Muscle of leg (tissue), 11 donors: ENCODE measurements around the gene OSR1. TPM values are rescaled to one million over a fixed set of nuclear protein-coding genes. Genes with fewer than 3 reads are reported as not detected.
A peak's percentile ranks its signal among the peaks of the same experiment; 100 is the strongest.

Experiments
- DNase-seq: peaks from one replicate; pipeline ENCODE4 v3.0.0; 2013
- H3K27ac ChIP-seq: one replicate; pipeline ENCODE4 v1.5.1; 2013; ENCODE audit warnings: mild to moderate bottlenecking, low read length, control low read depth
- H3K27me3 ChIP-seq: one replicate; pipeline ENCODE4 v1.6.1; 2013; ENCODE audit warnings: low read length; ENCODE audit not compliant: control insufficient read depth, insufficient read depth
- H3K36me3 ChIP-seq: one replicate; pipeline ENCODE4 v1.6.1; 2013; ENCODE audit warnings: low read length; ENCODE audit not compliant: control insufficient read depth, insufficient read depth
- H3K4me1 ChIP-seq: one replicate; pipeline ENCODE4 v1.6.1; 2013; ENCODE audit warnings: low read length; ENCODE audit not compliant: control insufficient read depth, insufficient read depth
- H3K4me3 ChIP-seq: one replicate; pipeline ENCODE4 v1.5.1; 2013; ENCODE audit warnings: low read length, control low read depth
- H3K9me3 ChIP-seq: replicated peaks from 2 replicates; pipeline ENCODE4 v1.6.1; 2013; ENCODE audit warnings: low read depth, low read length; ENCODE audit not compliant: control insufficient read depth
- WGBS: methylation state at CpG from one replicate; pipeline ENCODE4 v1.1.5; 2013; ENCODE audit warnings: missing lambda C conversion rate; ENCODE audit not compliant: insufficient coverage; 5-methylcytosine and 5-hydroxymethylcytosine counted together
- polyA plus RNA-seq, 8 donors: library from polyadenylated mRNA; unstranded; fragments of 120-200 nt; gene quantifications; one replicate each; pipeline versions ENCODE4 v1.2.1 to v1.2.3, GENCODE V29; 2013; ENCODE audit warnings: inconsistent platforms in 1 of 8, low replicate concordance in 1 of 8; ENCODE audit not compliant: insufficient read length in 8 of 8, insufficient read depth in 1 of 8
- total RNA-seq: library from RNA; stranded (reverse); fragments of 120-200 nt; gene quantifications from one replicate; pipeline ENCODE4 v1.2.4, GENCODE V29; 2013

OSR1 gene
- total and polyA plus RNA-seq, 9 donors: 11.6 to 37.4 (median 21.6) TPM

GRCh38 chr2:19369341-19369955 is 11.0 kb upstream of the OSR1 start:
- Histone ChIP-seq H3K27ac (no peak overlapping the region), H3K9me3 (no peaks in the 10 kb centered on the region), H3K27me3 (peaks cover 8% of the 10 kb centered on the region), H3K36me3 (no peaks in the 10 kb centered on the region), H3K4me1 (no peaks in the 10 kb centered on the region), H3K4me3 (no peak overlapping the region)
- no peak for DNase-seq
- WGBS: 71% methylated on average over 1 of the region's 2 CpGs

DNA sequence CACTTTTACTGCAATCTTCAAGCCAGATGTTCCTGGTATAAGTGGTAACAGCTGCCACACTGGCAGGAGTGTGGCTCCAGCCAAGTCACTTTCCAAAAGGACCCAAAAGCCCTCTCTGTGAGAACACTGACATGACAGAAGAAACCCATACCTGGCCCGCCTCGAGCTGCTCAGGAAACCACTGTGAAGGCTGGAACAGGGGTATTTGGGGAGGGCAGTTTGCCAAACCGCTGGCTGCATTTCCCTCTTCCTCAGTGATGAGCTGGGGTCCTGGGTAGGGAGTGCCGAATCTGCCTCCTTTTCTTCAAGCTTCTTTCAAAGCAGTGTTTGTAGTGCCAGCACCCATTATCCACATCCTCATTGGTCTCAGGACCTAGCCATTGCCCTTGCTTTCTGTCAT is 10.3 kb upstream of the OSR1 start:
- no peaks in the 10 kb centered on the region for H3K4me1 ChIP-seq
- no peak overlapping the region for H3K4me3 ChIP-seq
- H3K27ac ChIP-seq: no peak overlapping the region
- peaks cover 14% of the 10 kb centered on the region for H3K27me3 ChIP-seq
- no peaks in the 10 kb centered on the region for H3K36me3 ChIP-seq
- H3K9me3 ChIP-seq: no peaks in the 10 kb centered on the region
- no peak for DNase-seq
- no CpG with 5 or more reads among the region's 4 CpGs for WGBS

GRCh38 chr2:19367326-19367725 is 8.9 kb upstream of the OSR1 start:
- H3K4me3 ChIP-seq: no peak overlapping the region
- DNase-seq: no peak
- peaks cover 22% of the 10 kb centered on the region for H3K27me3 ChIP-seq
- no peaks in the 10 kb centered on the region for H3K9me3 ChIP-seq
- WGBS: 83% methylated on average over 4 of the region's 5 CpGs
- H3K27ac ChIP-seq: no peak overlapping the region
- no peaks in the 10 kb centered on the region for H3K36me3 ChIP-seq
- peaks cover 5% of the 10 kb centered on the region for H3K4me1 ChIP-seq

DNA sequence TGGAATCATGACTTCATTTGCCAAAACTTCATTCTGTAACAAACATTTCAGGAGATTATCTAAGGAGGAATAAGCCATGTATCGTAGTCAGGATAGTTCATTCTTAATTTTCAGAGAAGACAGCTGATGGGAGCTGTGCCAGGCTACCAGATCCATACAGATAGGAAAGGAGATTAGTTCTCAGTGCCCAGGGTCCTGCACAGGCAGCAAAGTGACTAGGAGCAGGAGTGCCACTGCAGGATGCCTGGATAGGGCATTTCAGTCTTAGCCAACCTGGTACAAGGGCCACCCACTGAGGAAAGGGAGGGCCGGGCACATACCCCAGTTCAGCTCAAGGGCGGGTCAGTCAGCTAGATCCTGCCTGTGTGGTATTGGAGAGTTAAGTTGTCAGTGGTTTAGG is 6.7 kb upstream of the OSR1 start:
- 81% methylated on average over 2 of the region's 3 CpGs for WGBS
- H3K4me1 ChIP-seq: peaks cover 20% of the 10 kb centered on the region
- no peak overlapping the region for H3K4me3 ChIP-seq
- no peak for DNase-seq
- no peaks in the 10 kb centered on the region for H3K9me3 ChIP-seq
- H3K36me3 ChIP-seq: no peaks in the 10 kb centered on the region
- H3K27ac ChIP-seq: no peak overlapping the region
- H3K27me3 ChIP-seq: peaks cover 43% of the 10 kb centered on the region

DNA sequence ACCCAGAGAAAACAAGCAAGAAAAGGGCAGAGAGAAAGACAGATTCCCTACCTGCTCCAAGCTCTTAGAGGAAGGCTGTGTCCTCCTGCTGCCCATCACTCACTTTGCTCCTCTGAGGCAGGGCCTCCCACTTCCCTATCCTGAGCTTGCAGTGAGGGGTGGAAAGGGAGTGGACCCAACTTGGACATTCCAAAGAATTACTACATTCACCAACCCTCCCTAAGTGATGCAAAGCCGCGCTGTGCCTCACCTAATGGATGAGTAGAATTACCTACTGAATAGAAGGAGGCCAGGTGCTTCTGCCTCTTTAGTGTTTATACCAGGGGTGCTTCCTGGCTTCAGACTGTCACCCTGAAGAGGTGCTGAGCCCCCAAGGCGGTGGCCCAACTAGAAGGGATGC is 5.6 kb upstream of the OSR1 start:
- WGBS: 67% methylated on average over 1 of the region's 3 CpGs
- H3K36me3 ChIP-seq: no peaks in the 10 kb centered on the region
- no peaks in the 10 kb centered on the region for H3K9me3 ChIP-seq
- no peak overlapping the region for H3K4me3 ChIP-seq
- no peak overlapping the region for H3K27ac ChIP-seq
- H3K4me1 ChIP-seq: peaks cover 25% of the 10 kb centered on the region
- no peak for DNase-seq
- H3K27me3 ChIP-seq: peaks cover 54% of the 10 kb centered on the region

DNA sequence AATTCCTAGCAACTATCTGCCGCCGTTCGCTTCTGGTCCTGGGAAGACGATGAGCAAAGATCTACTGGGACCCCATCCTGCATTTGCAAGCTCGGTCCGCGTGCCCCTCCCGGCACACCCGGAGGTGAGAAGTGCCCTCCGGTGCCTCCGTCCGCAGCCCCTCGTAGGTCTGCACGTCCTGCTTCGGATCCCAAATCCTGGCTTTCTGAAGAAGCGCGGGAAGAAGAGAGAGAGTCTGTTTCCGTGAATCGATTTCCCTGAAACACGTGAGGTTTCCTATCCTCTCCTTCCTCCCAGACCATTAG is 5.0 kb upstream of the OSR1 start:
- peaks cover 59% of the 10 kb centered on the region for H3K27me3 ChIP-seq
- no peaks in the 10 kb centered on the region for H3K9me3 ChIP-seq
- DNase-seq: no peak
- peaks cover 29% of the 10 kb centered on the region for H3K4me1 ChIP-seq
- WGBS: 1% methylated on average over 17 of the region's 20 CpGs
- H3K27ac ChIP-seq: peak overlapping the region; percentile 86
- H3K36me3 ChIP-seq: no peaks in the 10 kb centered on the region
- H3K4me3 ChIP-seq: peak overlapping the region; percentile 79

- H3K27ac ChIP-seq: peak overlapping the region; percentile 86
- peak; percentile 96 for DNase-seq
- peak overlapping the region; percentile 79 for H3K4me3 ChIP-seq
- under 1% methylated on average over 25 of the region's 33 CpGs for WGBS
- no peaks in the 10 kb centered on the region for H3K9me3 ChIP-seq
- H3K4me1 ChIP-seq: peaks cover 32% of the 10 kb centered on the region
- H3K36me3 ChIP-seq: no peaks in the 10 kb centered on the region
- H3K27me3 ChIP-seq: peaks cover 64% of the 10 kb centered on the region
Measured at GRCh38 chr2:19362755-19363473, 4.5 kb upstream of the OSR1 start.

- 4% methylated on average over 4 of the region's 16 CpGs for WGBS
- Histone ChIP-seq H3K4me3 (peak overlapping the region; percentile 79), H3K4me1 (peaks cover 39% of the 10 kb centered on the region), H3K36me3 (no peaks in the 10 kb centered on the region), H3K27ac (peak overlapping the region; percentile 86), H3K9me3 (no peaks in the 10 kb centered on the region), H3K27me3 (peaks cover 69% of the 10 kb centered on the region)
- DNase-seq: peak; percentile 79
Measured at GRCh38 chr2:19362094-19362754, 3.8 kb upstream of the OSR1 start.

DNA sequence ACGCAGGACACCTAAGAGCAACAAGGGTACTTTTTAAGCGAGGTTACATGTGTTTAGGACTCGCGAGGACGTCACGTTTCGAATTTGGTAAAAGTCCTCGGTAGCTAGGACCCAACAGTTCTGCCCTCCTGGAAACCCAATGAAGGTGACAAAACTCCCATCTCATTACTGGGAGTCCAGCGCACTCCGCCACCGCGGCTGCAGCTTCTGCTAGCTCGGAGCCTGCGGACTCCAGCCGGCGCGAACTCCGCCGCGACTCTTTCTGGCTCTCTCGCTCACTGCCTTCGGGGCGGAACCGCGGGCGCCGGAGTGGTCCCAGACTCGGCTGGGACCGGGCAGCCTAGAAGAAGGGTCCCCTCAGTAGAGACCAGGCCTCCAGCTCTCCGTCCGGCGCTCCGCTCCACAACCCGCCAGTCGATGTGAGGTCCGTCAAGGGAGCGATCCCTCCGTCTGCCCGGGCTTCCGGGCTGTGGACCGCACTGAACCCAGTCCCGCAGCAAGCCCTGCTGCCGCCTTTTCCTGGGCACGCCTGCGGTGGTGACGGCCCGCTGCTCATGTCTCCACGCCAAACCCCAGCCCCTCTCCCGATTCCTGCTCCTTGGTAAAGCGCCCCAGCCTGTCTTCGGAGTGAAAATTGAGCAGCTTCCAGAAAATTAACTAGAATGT is 3.0 kb upstream of the OSR1 start:
- H3K4me1 ChIP-seq: peaks cover 47% of the 10 kb centered on the region
- peak overlapping the region; percentile 79 for H3K4me3 ChIP-seq
- peaks cover 74% of the 10 kb centered on the region for H3K27me3 ChIP-seq
- peak overlapping the region; percentile 86 for H3K27ac ChIP-seq
- no peak for DNase-seq
- 6% methylated on average over 39 of the region's 51 CpGs for WGBS
- H3K9me3 ChIP-seq: no peaks in the 10 kb centered on the region
- H3K36me3 ChIP-seq: no peaks in the 10 kb centered on the region

DNA sequence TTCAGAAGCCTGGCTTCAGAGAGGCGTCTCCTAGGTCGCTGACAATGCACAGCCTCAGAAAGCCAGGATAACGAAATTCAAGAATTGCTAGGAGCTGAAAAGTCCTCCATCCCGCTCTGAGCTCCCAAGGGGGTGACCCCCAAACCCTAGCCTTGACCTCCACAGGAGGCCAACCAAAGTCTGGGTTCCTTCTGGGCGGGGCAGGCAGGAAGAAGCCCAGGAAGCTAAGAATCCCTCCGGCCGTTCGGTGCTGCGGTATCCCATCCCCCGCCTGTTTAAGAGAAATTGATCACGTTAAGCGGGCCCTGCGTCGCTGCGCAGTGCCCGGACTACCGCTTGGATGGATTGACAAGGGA is 2.5 kb upstream of the OSR1 start:
- WGBS: 45% methylated on average over 17 of the region's 17 CpGs
- Histone ChIP-seq H3K9me3 (no peaks in the 10 kb centered on the region), H3K27me3 (peaks cover 80% of the 10 kb centered on the region), H3K4me1 (peaks cover 50% of the 10 kb centered on the region), H3K27ac (peak overlapping the region; percentile 86), H3K36me3 (no peaks in the 10 kb centered on the region), H3K4me3 (peak overlapping the region; percentile 79)
- no peak for DNase-seq
